Gastrocnemius medialis (tissue), 4 donors: ENCODE data around the gene ATG12.

Experiments used
- CTCF ChIP-seq, 5 experiments: fragments of 450-650 bp in 3 of 5; fragments of 200-600 bp in 2 of 5; sonication (generic) in 2 of 5; IDR thresholded peaks in 4 of 5; conservative IDR thresholded peaks in 1 of 5; 1 replicate in 4 of 5; 2 replicates in 1 of 5; pipeline ENCODE4 v1.5.1; 2016 to 2019; ENCODE audit warnings: antibody characterized with exemption in 5 of 5, mild to moderate bottlenecking in 3 of 5, moderate library complexity in 3 of 5
- POLR2A ChIP-seq, 2 donors: fragments of 450-650 bp; IDR thresholded peaks; one replicate each; pipeline ENCODE4 v1.6.1; 2017; ENCODE audit warnings: antibody characterized with exemption in 2 of 2, mild to moderate bottlenecking in 2 of 2, moderate library complexity in 2 of 2

GRCh38 chr5:115841382-115842088 is at the start of gene ATG12, which contains the start of gene AP3S1:
- TF ChIP-seq CTCF (IDR thresholded peaks at IDR 0.05 in 4 of 5, conservative IDR thresholded peaks at IDR 0.05 in 1 of 5) (peak in 1 of 5 experiments; percentile 17), POLR2A (IDR thresholded peaks at IDR 0.05) (peak; percentile 83 to 87)
